Uterus (tissue), 2 donors: ENCODE measurements around the gene TRAPPC12.

Experiments
- CTCF ChIP-seq, 4 experiments: fragments of 200-600 bp in 2 of 4; fragments of 450-650 bp in 2 of 4; sonication (generic) in 2 of 4; IDR thresholded peaks; one replicate each; pipeline ENCODE4 v1.5.1; 2016 to 2019; ENCODE audit warnings: antibody characterized with exemption in 4 of 4, mild to moderate bottlenecking in 2 of 4, moderate library complexity in 1 of 4
- POLR2A ChIP-seq, 2 donors: fragments of 450-650 bp; IDR thresholded peaks; one replicate each; pipeline ENCODE4 v1.6.1; 2016; ENCODE audit warnings: antibody characterized with exemption in 2 of 2, mild to moderate bottlenecking in 1 of 2, moderate library complexity in 1 of 2

GRCh38 chr2:3342324-3342723 is 37.2 kb upstream of the TRAPPC12 start:
- TF ChIP-seq CTCF (IDR thresholded peaks at IDR 0.05), result no peak
- TF ChIP-seq POLR2A (IDR thresholded peaks at IDR 0.05), result no peak
